ENCODE measurements around the gene CEPT1. TPM values are rescaled to one million over a fixed set of nuclear protein-coding genes. Genes with fewer than 3 reads are reported as not detected.

CEPT1 gene
- total and polyA plus RNA-seq, 2 of the 13 experiments (the other 11 are each of a cell fraction or from before 2014, with no cell fraction given): 35.7 to 48.2 TPM

- in situ Hi-C loops (cut with HindIII; ENCODE audit: extremely low pct_ligation_motif_present, low pct_unique_long_range_greater_than_20kb): no loop called here
- H4K20me1 ChIP-seq (ENCODE audit: insufficient read depth, low read length): no peaks in the 10 kb centered on the region
- ATAC-seq (no peak), DNase-seq (ENCODE audit: low spot score) (no peak), FAIRE-seq (no peak)
- H3K4me3 ChIP-seq (replicated peaks in 1 of 3; ENCODE audit: insufficient read depth in 1 of 3, low read depth in 2 of 3, low read length in 3 of 3): no peak overlapping the region
- intact Hi-C loops (cut with micrococcal nuclease; ENCODE audit: unreplicated experiment): no loop called here
- H3K9ac ChIP-seq (ENCODE audit: insufficient read depth, low read depth, low read length): no peak overlapping the region
- H3K4me1 ChIP-seq (ENCODE audit: insufficient read depth, low read length): peaks cover 95% of the 10 kb centered on the region
- no peak overlapping the region for H3K4me2 ChIP-seq (ENCODE audit: low read depth, low read length)
- 50% methylated on average over 2 of the region's 2 CpGs for WGBS (ENCODE audit: low lambda C conversion rate)
- ChIA-PET POLR2A (no interaction called here), CTCF (ENCODE audit: low intra/inter-chr PET ratio, low total read pairs) (no interaction called here)
- H3K36me3 ChIP-seq (replicated peaks in 1 of 2; ENCODE audit: control insufficient read depth in 1 of 2, insufficient read depth in 2 of 2, low read length in 2 of 2): no peaks in the 10 kb centered on the region
- BruUV-seq (replicated peaks): no TSS peak
- H3K27ac ChIP-seq (ENCODE audit: extremely low read length, insufficient read depth, low read length): no peak overlapping the region
- H3K27me3 ChIP-seq (ENCODE audit: control insufficient read depth in 1 of 2, insufficient read depth in 2 of 2, low read length in 2 of 2): no peaks in the 10 kb centered on the region
- H2AFZ ChIP-seq (ENCODE audit: low read length): no peak overlapping the region
- H3K79me2 ChIP-seq (ENCODE audit: insufficient read depth, low read length): no peaks in the 10 kb centered on the region
- no peaks in the 10 kb centered on the region for H3K9me3 ChIP-seq (ENCODE audit: low read length)
- TF ChIP-seq ZNF703 (CRISPR knock-in tag; IDR thresholded peaks at IDR 0.05; ENCODE audit: borderline replicate concordance) (no peak), ZNF407 (CRISPR knock-in tag; IDR thresholded peaks at IDR 0.05; ENCODE audit: not compliant biosample characterization) (no peak), NFE2L2 (IDR thresholded peaks at IDR 0.05; ENCODE audit: low read length) (no peak), CSRNP2 (CRISPR knock-in tag; conservative IDR thresholded peaks at IDR 0.05; ENCODE audit: low read depth) (no peak), ZNF619 (CRISPR knock-in tag; IDR thresholded peaks at IDR 0.05) (no peak), ZFP36 (IDR thresholded peaks at IDR 0.05; ENCODE audit: borderline replicate concordance, low read depth, low read length, partially characterized antibody) (no peak), ZBTB26 (CRISPR knock-in tag; IDR thresholded peaks at IDR 0.05; ENCODE audit: borderline replicate concordance) (no peak), ZNF83 (CRISPR knock-in tag; IDR thresholded peaks at IDR 0.05; ENCODE audit: borderline replicate concordance) (no peak), MTERF4 (CRISPR knock-in tag; IDR thresholded peaks at IDR 0.05) (no peak), SNAPC5 (CRISPR knock-in tag; IDR thresholded peaks at IDR 0.05; ENCODE audit: borderline replicate concordance) (no peak), ZSCAN12 (CRISPR knock-in tag; IDR thresholded peaks at IDR 0.05) (no peak), YEATS2 (CRISPR knock-in tag; IDR thresholded peaks at IDR 0.05; ENCODE audit: borderline replicate concordance) (no peak), FOSL2 (CRISPR knock-in tag; IDR thresholded peaks at IDR 0.05) (no peak)
These were observed 56.2 kb downstream of the CEPT1 start for GRCh38 chr1:111196213-111196612.

Measured in HepG2 (cell line).